K562 (cell line): Measurements from ENCODE around the gene CTPS1. TPM values are rescaled to one million over a fixed set of nuclear protein-coding genes. Genes with fewer than 3 reads are reported as not detected.

Experiments used
- ARID3A ChIP-seq: IDR thresholded peaks from 2 replicates; pipeline ENCODE4 v1.6.1; 2012; ENCODE audit warnings: low read depth, low read length, improper control_type of control experiment, borderline replicate concordance
- CBX2 ChIP-seq: fragments of 200-600 bp; sonication (generic); IDR thresholded peaks from one replicate; pipeline ENCODE4 v1.6.1; 2012; ENCODE audit warnings: mild to moderate bottlenecking, low read length, inconsistent platforms; ENCODE audit not compliant: insufficient read depth, poor library complexity, severe bottlenecking
- CBX3 ChIP-seq, 2 experiments: IDR thresholded peaks; 1 replicate in 1 of 2; 2 replicates in 1 of 2; pipeline ENCODE4 v1.6.1; 2012; ENCODE audit warnings: inconsistent platforms in 2 of 2, low read length in 2 of 2, borderline replicate concordance in 1 of 2, control low read depth in 1 of 2
- CCNT2 ChIP-seq: IDR thresholded peaks from 2 replicates; pipeline ENCODE4 v1.6.1; 2011; ENCODE audit warnings: borderline replicate concordance, low read depth, mild to moderate bottlenecking, moderate library complexity, mixed read lengths, low read length; ENCODE audit not compliant: insufficient read length; ENCODE audit errors: extremely low read depth
- CHD4 ChIP-seq: fragments of 200-600 bp; sonication (generic); IDR thresholded peaks from 3 replicates; pipeline ENCODE4 v1.6.1; 2012; ENCODE audit warnings: low read depth, mild to moderate bottlenecking, mixed read lengths, low read length, inconsistent platforms; ENCODE audit not compliant: insufficient read depth, insufficient replicate concordance, poor library complexity, severe bottlenecking
- COPS2 ChIP-seq: fragments of 450-650 bp; conservative IDR thresholded peaks from 2 replicates; pipeline ENCODE4 v1.6.1; 2016; ENCODE audit warnings: mild to moderate bottlenecking, moderate library complexity
- E2F3 ChIP-seq: fragments of 250-450 bp; sonication (Bioruptor Pico); IDR thresholded peaks from 2 replicates; pipeline ENCODE4 v1.4.0; 2020; ENCODE audit warnings: mild to moderate bottlenecking
- HMBOX1 ChIP-seq: sonication (generic); IDR thresholded peaks from 2 replicates; pipeline ENCODE4 v1.6.1; 2016
- JUN ChIP-seq, 2 experiments: sonication (generic) in 1 of 2; formaldehyde crosslinking in 1 of 2; IDR thresholded peaks; 2 replicates each; pipeline versions ENCODE4 v1.6.1 to v1.8.0; 2012 to 2022; ENCODE audit warnings: borderline replicate concordance in 2 of 2, mild to moderate bottlenecking in 2 of 2, improper control_type of control experiment in 1 of 2, low read depth in 1 of 2, low read length in 1 of 2, missing genetic modification reagents in 1 of 2
- KAT8 ChIP-seq: fragments of 450-650 bp; IDR thresholded peaks from 2 replicates; pipeline ENCODE4 v1.6.1; 2016; ENCODE audit warnings: low read depth, mild to moderate bottlenecking
- LEF1 ChIP-seq: fragments of 450-650 bp; IDR thresholded peaks from 2 replicates; pipeline ENCODE4 v1.6.1; 2016; ENCODE audit warnings: mild to moderate bottlenecking
- MYNN ChIP-seq, 2 experiments: sonication (generic); formaldehyde crosslinking in 1 of 2; IDR thresholded peaks; 2 replicates each; pipeline versions ENCODE4 v1.5.0 to v1.6.1; 2016 to 2020; ENCODE audit warnings: antibody characterized with exemption in 1 of 2, missing genetic modification reagents in 1 of 2
- RBFOX2 ChIP-seq: fragments of 200-400 bp; formaldehyde crosslinking; IDR thresholded peaks from 2 replicates; pipeline ENCODE4 v1.6.1; 2017; ENCODE audit warnings: low read depth, mild to moderate bottlenecking, low read length, moderate library complexity
- TCFL5 ChIP-seq: fragments of 250-450 bp; sonication (Bioruptor Pico); conservative IDR thresholded peaks from 2 replicates; pipeline ENCODE4 v1.6.1; 2021; ENCODE audit warnings: mild to moderate bottlenecking, moderate library complexity, matching md5 sums
- ZBTB33 ChIP-seq: sonication (generic); formaldehyde crosslinking; IDR thresholded peaks from 2 replicates; pipeline ENCODE4 v1.8.1; 2023; ENCODE audit warnings: mild to moderate bottlenecking, missing genetic modification reagents
- polyA plus RNA-seq, 8 experiments: library from polyadenylated mRNA; depleted of rRNA in 4 of 8; stranded (reverse) in 5 of 8; unstranded in 3 of 8; fragments of >200 nt; fragmentation: Nextera tagmentation in 2 of 8; fragmentation: Illumina TruSeq in 1 of 8; extraction: Ambion mirVana in 2 of 8; extraction: Trizol in 1 of 8; gene quantifications; 2 replicates each; pipeline versions ENCODE4 v1.2.1 to v1.2.3, GENCODE V29; 2011 to 2014; ENCODE audit warnings: inconsistent platforms in 1 of 8, missing spikeins in 1 of 8
- total RNA-seq, 7 experiments: library from RNA; depleted of rRNA in 6 of 7; stranded (reverse); fragments of >200 nt in 6 of 7; fragmentation: Illumina TruSeq in 2 of 7; extraction: Trizol in 2 of 7; gene quantifications; 2 replicates each; pipeline versions ENCODE4 v1.2.1 to v1.2.3, GENCODE V29; 2011 to 2021; ENCODE audit warnings: low replicate concordance in 1 of 7
- TF ChIP-seq, protein P1 (sequence below): IDR thresholded peaks from 2 replicates; pipeline ENCODE4 v1.6.1; 2016; ENCODE audit warnings: missing genetic modification characterization, missing compliant biosample characterization
- TF ChIP-seq, protein P2 (sequence below): fragments of 200-400 bp; formaldehyde crosslinking; IDR thresholded peaks from 2 replicates; pipeline ENCODE4 v1.6.1; 2017; ENCODE audit warnings: mild to moderate bottlenecking, low read depth, low read length, moderate library complexity

CTPS1 gene
- total and polyA plus RNA-seq, 9 of the 15 experiments (the other 6 are each of a cell fraction or from before 2014, with no cell fraction given), result 44.4 to 164 (median 87.7) TPM

DNA sequence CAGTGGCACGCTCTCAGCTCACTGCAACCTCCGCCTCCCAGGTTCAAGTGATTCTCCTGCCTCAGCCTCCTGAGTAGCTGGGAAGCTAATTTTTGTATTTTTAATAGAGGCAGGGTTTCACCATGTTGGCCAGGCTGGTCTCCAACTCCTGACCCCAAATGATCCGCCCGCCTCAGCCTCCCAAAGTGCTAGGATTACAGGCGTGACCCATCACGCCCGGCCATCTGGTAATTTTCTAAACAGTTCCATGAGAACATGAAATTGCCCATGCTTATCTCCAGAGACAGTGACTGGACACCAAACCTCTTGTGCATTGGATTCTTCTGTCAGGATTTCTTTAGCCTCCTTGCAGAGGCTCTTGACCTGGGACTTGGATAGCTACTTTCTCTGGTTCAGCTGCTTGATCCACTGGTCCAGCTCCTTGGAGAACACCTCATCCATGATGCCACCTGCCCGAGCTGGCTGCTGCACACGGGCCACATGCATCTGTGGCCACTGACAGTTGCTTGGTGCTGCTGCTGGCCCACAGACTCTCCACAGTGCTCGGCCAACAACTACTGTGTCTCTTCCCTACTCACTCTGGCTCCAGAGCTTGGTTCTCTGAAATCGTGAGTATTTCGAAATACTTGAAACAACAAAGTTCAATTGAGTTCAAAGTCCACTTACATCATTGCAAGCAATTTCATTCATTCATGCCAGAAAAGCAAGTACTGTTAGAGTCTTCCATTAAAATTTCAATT is 40.0 kb upstream of the CTPS1 start (continued):
- no peak for TF ChIP-seq E2F3 (CRISPR knock-in tag)
- TF ChIP-seq, protein P1, sequence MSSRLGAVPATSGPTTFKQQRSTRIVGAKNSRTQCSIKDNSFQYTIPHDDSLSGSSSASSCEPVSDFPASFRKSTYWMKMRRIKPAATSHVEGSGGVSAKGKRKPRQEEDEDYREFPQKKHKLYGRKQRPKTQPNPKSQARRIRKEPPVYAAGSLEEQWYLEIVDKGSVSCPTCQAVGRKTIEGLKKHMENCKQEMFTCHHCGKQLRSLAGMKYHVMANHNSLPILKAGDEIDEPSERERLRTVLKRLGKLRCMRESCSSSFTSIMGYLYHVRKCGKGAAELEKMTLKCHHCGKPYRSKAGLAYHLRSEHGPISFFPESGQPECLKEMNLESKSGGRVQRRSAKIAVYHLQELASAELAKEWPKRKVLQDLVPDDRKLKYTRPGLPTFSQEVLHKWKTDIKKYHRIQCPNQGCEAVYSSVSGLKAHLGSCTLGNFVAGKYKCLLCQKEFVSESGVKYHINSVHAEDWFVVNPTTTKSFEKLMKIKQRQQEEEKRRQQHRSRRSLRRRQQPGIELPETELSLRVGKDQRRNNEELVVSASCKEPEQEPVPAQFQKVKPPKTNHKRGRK (tag), result no peak
- TF ChIP-seq COPS2, result no peak
- TF ChIP-seq MYNN (IDR thresholded peaks at IDR 0.05), result peak; percentile 41; the same call in 1 of the 2 replicates
- no peak for TF ChIP-seq MYNN (CRISPR knock-in tag; IDR thresholded peaks at IDR 0.05)
- TF ChIP-seq CCNT2, result peak; percentile 25
- TF ChIP-seq ARID3A, result no peak
- no peak for TF ChIP-seq CBX2
- TF ChIP-seq RBFOX2, result no peak
- TF ChIP-seq LEF1, result peak; percentile 85
- no peak for TF ChIP-seq JUN (IDR thresholded peaks at IDR 0.05; ENCODE audit: borderline replicate concordance, low read depth, low read length)
- TF ChIP-seq JUN (CRISPR knock-in tag; IDR thresholded peaks at IDR 0.05; ENCODE audit: borderline replicate concordance), result no peak
- no peak for TF ChIP-seq ZBTB33 (CRISPR knock-in tag)
- TF ChIP-seq, protein P2, sequence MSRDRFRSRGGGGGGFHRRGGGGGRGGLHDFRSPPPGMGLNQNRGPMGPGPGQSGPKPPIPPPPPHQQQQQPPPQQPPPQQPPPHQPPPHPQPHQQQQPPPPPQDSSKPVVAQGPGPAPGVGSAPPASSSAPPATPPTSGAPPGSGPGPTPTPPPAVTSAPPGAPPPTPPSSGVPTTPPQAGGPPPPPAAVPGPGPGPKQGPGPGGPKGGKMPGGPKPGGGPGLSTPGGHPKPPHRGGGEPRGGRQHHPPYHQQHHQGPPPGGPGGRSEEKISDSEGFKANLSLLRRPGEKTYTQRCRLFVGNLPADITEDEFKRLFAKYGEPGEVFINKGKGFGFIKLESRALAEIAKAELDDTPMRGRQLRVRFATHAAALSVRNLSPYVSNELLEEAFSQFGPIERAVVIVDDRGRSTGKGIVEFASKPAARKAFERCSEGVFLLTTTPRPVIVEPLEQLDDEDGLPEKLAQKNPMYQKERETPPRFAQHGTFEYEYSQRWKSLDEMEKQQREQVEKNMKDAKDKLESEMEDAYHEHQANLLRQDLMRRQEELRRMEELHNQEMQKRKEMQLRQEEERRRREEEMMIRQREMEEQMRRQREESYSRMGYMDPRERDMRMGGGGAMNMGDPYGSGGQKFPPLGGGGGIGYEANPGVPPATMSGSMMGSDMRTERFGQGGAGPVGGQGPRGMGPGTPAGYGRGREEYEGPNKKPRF, result no peak
- no peak for TF ChIP-seq CBX3 (IDR thresholded peaks at IDR 0.05; ENCODE audit: borderline replicate concordance in 1 of 2, low read length in 2 of 2)
- no peak for TF ChIP-seq KAT8
- no peak for TF ChIP-seq CHD4
- TF ChIP-seq TCFL5 (CRISPR knock-in tag), result no peak
- TF ChIP-seq HMBOX1, result no peak
